Measurements from ENCODE around the gene CENPT.
"Not testable (repeated sequence)": the region's sequence is repeated elsewhere in the genome, so short reads cannot be mapped to it uniquely, and the experiment has no call there.

The CENPT gene

DNA sequence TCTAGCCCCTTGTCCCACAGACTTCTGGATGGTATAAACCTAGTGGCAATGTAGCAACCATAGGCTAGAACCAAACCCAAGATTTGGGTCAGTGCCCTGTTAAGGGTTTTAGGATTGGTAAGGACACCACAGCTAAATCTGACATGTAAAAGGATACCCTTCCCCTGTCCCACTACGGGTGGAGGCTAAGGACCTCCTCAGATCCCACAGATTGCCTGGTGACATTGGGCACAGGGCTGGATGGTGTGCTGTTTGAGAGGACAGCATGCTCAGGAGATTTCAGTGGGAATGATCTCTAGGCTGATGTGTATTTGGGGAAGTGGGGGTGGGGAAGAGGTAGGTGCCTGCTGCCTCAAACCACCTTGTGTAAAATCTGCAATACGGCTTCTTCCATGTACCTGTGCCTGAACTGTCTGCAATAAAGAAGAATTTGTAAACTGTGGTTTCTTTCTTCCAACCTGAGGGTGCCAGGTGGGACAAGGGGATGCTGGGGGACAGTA, 24.7 kb upstream of the CENPT start:
- no peak for DNase-seq (ENCODE audit: low read depth)
- H3K4me3 ChIP-seq (ENCODE audit: control insufficient read depth, low read depth, low read length) = no peak overlapping the region
- TF ChIP-seq, protein P1, sequence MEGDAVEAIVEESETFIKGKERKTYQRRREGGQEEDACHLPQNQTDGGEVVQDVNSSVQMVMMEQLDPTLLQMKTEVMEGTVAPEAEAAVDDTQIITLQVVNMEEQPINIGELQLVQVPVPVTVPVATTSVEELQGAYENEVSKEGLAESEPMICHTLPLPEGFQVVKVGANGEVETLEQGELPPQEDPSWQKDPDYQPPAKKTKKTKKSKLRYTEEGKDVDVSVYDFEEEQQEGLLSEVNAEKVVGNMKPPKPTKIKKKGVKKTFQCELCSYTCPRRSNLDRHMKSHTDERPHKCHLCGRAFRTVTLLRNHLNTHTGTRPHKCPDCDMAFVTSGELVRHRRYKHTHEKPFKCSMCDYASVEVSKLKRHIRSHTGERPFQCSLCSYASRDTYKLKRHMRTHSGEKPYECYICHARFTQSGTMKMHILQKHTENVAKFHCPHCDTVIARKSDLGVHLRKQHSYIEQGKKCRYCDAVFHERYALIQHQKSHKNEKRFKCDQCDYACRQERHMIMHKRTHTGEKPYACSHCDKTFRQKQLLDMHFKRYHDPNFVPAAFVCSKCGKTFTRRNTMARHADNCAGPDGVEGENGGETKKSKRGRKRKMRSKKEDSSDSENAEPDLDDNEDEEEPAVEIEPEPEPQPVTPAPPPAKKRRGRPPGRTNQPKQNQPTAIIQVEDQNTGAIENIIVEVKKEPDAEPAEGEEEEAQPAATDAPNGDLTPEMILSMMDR (conservative IDR thresholded peaks at IDR 0.05; ENCODE audit: control insufficient read depth, insufficient read depth, low read depth, low read length) = no peak

DNA sequence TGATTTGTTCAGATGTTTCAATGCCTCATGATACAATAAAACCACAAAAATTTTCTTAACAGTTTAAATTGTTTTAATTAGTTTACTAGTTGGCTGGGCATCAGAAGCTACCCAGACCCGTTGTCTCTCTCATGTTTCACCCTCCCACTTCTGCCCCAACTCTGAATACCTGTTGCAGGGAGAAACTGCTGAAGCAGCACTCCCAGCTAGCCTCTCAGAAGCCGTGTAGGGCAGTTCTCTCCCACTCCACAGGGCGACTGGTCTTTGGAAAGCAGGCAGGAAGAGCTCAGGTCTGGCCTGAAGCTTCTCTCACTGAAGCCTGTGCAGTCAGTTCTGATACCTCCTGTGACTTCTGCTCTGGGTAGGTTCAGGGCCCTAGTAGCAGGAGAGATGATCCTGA, 23.8 kb upstream of the CENPT start:
- no peak for DNase-seq (ENCODE audit: low read depth)
- TF ChIP-seq, protein P1 (conservative IDR thresholded peaks at IDR 0.05; ENCODE audit: control insufficient read depth, insufficient read depth, low read depth, low read length) = no peak
- H3K4me3 ChIP-seq (ENCODE audit: control insufficient read depth, low read depth, low read length) = no peak overlapping the region

DNA sequence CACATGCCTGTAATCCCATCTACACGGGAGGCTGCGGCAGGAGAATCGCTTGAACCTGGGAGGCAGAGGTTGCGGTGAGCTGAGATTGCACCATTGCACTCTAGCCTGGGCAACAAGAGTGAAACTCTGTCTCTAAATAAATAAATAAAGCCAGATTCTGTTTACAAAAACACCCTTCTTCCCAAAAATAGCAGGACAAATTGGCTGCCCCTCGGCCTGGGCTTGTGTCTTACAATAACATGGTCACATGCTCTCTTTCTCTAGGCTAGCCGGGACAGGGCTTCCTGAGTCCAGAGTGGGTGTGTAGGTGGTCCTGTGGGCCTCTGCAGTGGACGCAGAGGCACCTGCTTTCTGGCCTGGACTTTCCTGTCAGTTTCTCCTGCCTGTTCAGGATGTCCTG, 22.2 kb upstream of the CENPT start:
- TF ChIP-seq, protein P1 (conservative IDR thresholded peaks at IDR 0.05; ENCODE audit: control insufficient read depth, insufficient read depth, low read depth, low read length) = no peak
- no peak overlapping the region for H3K4me3 ChIP-seq (ENCODE audit: control insufficient read depth, low read depth, low read length)
- DNase-seq (ENCODE audit: low read depth) = no peak

DNA sequence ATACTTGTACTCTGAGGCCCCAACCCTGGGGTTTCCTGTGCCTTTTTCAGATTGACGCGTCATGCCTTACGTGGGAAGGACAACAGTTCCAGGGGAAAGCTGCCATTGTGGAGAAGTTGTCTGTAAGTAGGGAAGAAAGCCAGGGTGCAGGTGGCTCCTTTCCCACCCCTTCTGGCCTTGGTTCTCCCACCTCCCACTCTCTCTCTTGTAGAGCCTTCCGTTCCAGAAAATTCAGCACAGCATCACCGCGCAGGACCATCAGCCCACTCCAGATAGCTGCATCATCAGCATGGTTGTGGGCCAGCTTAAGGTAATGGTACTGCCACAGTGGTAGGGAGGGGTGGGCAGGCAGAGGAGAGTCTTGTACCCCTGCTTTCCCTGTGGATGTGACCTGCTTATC, 20.8 kb upstream of the CENPT start:
- no peak for DNase-seq (ENCODE audit: low read depth)
- TF ChIP-seq, protein P1 (conservative IDR thresholded peaks at IDR 0.05; ENCODE audit: control insufficient read depth, insufficient read depth, low read depth, low read length) = no peak
- H3K4me3 ChIP-seq (ENCODE audit: control insufficient read depth, low read depth, low read length) = no peak overlapping the region

DNA sequence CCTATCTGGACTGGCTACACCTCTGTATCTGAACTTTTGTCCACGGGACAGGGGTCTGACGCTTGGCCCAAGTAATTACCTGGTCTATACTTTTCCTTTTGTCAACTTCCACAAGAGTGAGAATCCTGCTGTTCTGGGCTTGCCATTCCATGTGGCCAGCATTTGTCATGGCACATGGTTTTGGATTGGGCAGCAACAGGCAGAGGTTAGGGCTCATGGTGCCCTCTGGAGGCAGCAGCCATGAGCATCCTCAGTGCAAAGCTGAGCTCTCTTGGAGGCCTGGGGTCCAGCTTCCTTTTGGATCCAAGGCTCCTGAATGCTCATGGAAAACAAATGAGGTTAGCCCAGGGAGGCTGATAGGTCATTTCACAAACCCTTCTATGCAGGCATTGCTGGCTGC, 17.8 kb upstream of the CENPT start:
- DNase-seq (ENCODE audit: low read depth) = peak; percentile 61

DNA sequence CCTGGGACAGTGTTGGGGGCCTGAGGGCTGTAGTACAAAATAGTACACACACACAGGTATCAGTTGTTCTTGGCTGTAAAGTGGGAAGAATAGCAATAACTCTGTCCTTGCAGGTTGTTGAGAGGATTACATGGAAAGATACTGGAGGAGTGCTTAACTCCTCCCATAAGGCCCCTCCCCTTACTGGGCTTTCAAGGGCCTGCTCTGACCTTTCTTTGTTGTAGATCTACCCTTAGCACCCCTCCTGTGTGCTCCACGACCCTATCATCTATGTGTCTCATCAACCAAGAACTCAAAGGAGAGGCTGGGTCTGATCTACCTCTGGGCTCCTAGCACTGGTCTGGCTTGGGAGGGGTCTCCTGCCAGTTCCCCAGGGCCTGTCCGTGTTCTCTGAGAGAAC, 17.1 kb upstream of the CENPT start:
- H3K4me3 ChIP-seq (ENCODE audit: control insufficient read depth, low read depth, low read length) = no peak overlapping the region
- TF ChIP-seq, protein P1 (conservative IDR thresholded peaks at IDR 0.05; ENCODE audit: control insufficient read depth, insufficient read depth, low read depth, low read length) = no peak

More for the DNA sequence above, 17.8 kb upstream of the CENPT start:
- no peak overlapping the region for H3K4me3 ChIP-seq (ENCODE audit: control insufficient read depth, low read depth, low read length)
- TF ChIP-seq, protein P1 (conservative IDR thresholded peaks at IDR 0.05; ENCODE audit: control insufficient read depth, insufficient read depth, low read depth, low read length) = peak; percentile 48

DNA sequence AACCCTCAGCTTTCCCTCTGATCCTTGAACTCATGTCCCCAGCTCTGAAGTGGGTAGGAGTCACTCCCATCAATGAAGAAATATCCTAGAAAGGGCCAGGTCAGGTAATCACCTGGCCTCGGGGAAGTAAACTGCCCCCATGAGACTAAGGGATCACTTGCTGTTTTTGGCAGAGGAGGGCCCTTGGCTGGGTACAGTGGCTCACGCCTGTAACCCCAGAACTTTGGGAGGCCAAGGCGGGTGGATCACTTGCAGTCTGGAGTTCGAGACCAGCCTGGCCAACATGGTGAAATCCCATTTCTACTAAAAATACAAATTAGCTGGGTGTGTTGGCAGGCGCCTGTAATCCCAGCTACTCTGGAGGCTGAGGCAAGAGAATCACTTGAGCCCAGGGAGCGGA, 16.6 kb upstream of the CENPT start:
- DNase-seq (ENCODE audit: low read depth); H3K4me3 ChIP-seq (ENCODE audit: control insufficient read depth, low read depth, low read length): not testable (repeated sequence)

More for the DNA sequence above, 17.1 kb upstream of the CENPT start:
- no peak for DNase-seq (ENCODE audit: low read depth)

All from fibroblast of mammary gland (primary cell).